Measurements from ENCODE around the gene ALKBH8.
"Not testable (repeated sequence)": the region's sequence is repeated elsewhere in the genome, so short reads cannot be mapped to it uniquely, and the experiment has no call there.

The ALKBH8 gene

DNA sequence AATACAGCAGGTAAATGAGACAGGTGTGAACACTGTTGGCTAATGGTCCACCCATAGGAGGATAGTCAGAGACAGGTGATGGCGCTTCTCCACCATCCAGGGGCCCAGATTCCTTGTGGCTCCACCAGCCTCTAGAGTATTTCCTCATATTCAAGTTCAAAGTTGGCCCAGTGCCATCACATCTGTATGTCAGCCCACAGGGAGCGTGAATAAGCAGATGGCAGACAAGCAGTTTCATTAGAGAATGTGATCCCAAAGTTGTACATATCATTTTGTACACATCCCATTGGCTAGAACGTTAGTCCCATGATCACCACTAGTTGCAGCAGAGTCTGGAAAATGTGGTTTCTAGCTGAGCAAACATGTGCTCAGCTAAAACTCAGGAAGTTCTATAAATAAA, 96.9 kb downstream of the ALKBH8 start:
- no peak for TF ChIP-seq CTCF (IDR thresholded peaks at IDR 0.05; ENCODE audit: insufficient read depth, low read depth, low read length, missing control alignments)
- peak; percentile 55 for DNase-seq (ENCODE audit: low read depth)

GRCh38 chr11:107467696-107468095, 97.8 kb downstream of the ALKBH8 start:
- H3K4me3 ChIP-seq (ENCODE audit: low read length), result no peak overlapping the region
- DNase-seq (ENCODE audit: low read depth), result no peak
- no peak for TF ChIP-seq CTCF (IDR thresholded peaks at IDR 0.05; ENCODE audit: insufficient read depth, low read depth, low read length, missing control alignments)

More for the DNA sequence above, 96.9 kb downstream of the ALKBH8 start:
- no peak overlapping the region for H3K4me3 ChIP-seq (ENCODE audit: low read length)

- DNase-seq (ENCODE audit: low read depth); H3K4me3 ChIP-seq (ENCODE audit: low read length): not testable (repeated sequence)
Measured at GRCh38 chr11:107466275-107466866, 99.2 kb downstream of the ALKBH8 start.

- no peak for TF ChIP-seq CTCF (IDR thresholded peaks at IDR 0.05; ENCODE audit: insufficient read depth, low read depth, low read length, missing control alignments)
- peak; percentile 95 for DNase-seq (ENCODE audit: low read depth)
- H3K4me3 ChIP-seq (ENCODE audit: low read length), result peak within 1 kb of the TSS; percentile 94
Measured at GRCh38 chr11:107457558-107458271, 107.8 kb downstream of the ALKBH8 start, which contains the start of gene CWF19L2. CWF19L2 (minus strand) TSS chr11:107457825; CDS start chr11:107457816, 9 bp downstream.

- no peak for TF ChIP-seq CTCF (IDR thresholded peaks at IDR 0.05; ENCODE audit: insufficient read depth, low read depth, low read length, missing control alignments)
- peak; percentile 11 for DNase-seq (ENCODE audit: low read depth)
- H3K4me3 ChIP-seq (ENCODE audit: low read length), result peak overlapping the region; percentile 94
Measured at GRCh38 chr11:107457205-107457557, 108.4 kb downstream of the ALKBH8 start.

DNA sequence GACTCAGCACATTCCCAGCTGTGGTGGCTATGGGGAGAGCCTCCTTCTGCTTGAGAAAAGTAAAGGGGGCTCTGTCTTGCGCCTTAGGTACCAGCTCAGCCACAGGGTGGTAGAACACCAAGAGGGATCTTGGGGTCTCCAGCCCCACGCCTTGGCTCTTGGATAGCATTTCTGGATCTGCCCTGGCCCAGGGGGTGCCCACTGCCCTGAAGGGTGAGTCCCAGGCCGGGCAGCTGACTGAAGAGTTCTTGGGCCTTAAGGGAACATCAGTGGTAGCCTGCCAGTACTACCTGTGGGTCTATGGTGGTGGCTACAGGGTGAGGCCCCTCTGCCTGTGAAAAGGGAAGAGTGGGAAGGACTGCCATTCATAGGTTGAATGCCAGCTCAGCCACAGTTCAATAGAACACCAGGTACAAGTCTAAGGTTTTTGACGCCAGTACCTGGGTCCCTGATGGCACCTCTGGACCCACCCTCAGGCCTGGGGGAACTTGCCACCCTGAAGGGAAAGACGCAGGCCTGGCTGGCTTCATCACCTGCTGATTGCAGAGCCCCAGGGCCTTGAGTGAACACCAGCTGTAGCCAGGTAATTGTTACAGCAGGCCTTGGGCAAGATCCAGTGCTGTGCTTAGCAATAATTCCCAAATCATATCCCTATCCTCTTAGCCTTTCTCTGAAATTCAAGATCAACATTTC, 111.8 kb downstream of the ALKBH8 start:
- TF ChIP-seq CTCF (IDR thresholded peaks at IDR 0.05; ENCODE audit: insufficient read depth, low read depth, low read length, missing control alignments), result no peak
- no peak for DNase-seq (ENCODE audit: low read depth)
- H3K4me3 ChIP-seq (ENCODE audit: low read length), result no peak overlapping the region
